T-helper 2 cell treated with Interferon-gamma antibody and Interleukin-4, amounts not matched to agents 5 μg/mL and 100 μg/mL, for 36 hours (primary cell): ENCODE measurements around the gene ATOH1.

Source experiments
- DNase-seq: peaks from one replicate; pipeline ENCODE4 v3.0.0; 2021; ENCODE audit warnings: low spot score
- H3K27ac Mint-ChIP-seq: one replicate; pipeline ENCODE4 v1.8.0; 2021; ENCODE audit warnings: mild to moderate bottlenecking, mixed read lengths
- H3K27me3 Mint-ChIP-seq: one replicate; pipeline ENCODE4 v1.8.0; 2021; ENCODE audit warnings: low read depth, mixed read lengths
- H3K36me3 Mint-ChIP-seq: one replicate; pipeline ENCODE4 v1.8.0; 2021; ENCODE audit warnings: low read depth, mixed read lengths
- H3K4me1 Mint-ChIP-seq: one replicate; pipeline ENCODE4 v1.8.0; 2021; ENCODE audit warnings: low read depth, mixed read lengths
- H3K4me3 Mint-ChIP-seq: one replicate; pipeline ENCODE4 v1.8.0; 2022; ENCODE audit warnings: mild to moderate bottlenecking, moderate library complexity, mixed read lengths
- H3K9me3 Mint-ChIP-seq: one replicate; pipeline ENCODE4 v1.8.0; 2021; ENCODE audit warnings: mixed read lengths

The ATOH1 gene, protein sequence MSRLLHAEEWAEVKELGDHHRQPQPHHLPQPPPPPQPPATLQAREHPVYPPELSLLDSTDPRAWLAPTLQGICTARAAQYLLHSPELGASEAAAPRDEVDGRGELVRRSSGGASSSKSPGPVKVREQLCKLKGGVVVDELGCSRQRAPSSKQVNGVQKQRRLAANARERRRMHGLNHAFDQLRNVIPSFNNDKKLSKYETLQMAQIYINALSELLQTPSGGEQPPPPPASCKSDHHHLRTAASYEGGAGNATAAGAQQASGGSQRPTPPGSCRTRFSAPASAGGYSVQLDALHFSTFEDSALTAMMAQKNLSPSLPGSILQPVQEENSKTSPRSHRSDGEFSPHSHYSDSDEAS

DNA sequence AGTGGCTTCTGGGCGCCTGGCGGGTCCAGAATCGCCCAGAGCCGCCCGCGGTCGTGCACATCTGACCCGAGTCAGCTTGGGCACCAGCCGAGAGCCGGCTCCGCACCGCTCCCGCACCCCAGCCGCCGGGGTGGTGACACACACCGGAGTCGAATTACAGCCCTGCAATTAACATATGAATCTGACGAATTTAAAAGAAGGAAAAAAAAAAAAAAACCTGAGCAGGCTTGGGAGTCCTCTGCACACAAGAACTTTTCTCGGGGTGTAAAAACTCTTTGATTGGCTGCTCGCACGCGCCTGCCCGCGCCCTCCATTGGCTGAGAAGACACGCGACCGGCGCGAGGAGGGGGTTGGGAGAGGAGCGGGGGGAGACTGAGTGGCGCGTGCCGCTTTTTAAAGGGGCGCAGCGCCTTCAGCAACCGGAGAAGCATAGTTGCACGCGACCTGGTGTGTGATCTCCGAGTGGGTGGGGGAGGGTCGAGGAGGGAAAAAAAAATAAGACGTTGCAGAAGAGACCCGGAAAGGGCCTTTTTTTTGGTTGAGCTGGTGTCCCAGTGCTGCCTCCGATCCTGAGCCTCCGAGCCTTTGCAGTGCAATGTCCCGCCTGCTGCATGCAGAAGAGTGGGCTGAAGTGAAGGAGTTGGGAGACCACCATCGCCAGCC lies at the start of gene ATOH1:
Gene ATOH1 (plus strand): TSS at position 422 of the 663 bp plus-strand sequence. CDS start 174 bp downstream, at position 596.
- H3K4me1 Mint-ChIP-seq: no peaks in the 10 kb centered on the region
- no peaks in the 10 kb centered on the region for H3K36me3 Mint-ChIP-seq
- no peak for DNase-seq
- H3K4me3 Mint-ChIP-seq: peak within 1 kb of the TSS; percentile 51
- H3K9me3 Mint-ChIP-seq: no peaks in the 10 kb centered on the region
- H3K27ac Mint-ChIP-seq: no peak within 1 kb of the TSS
- peaks cover 82% of the 10 kb centered on the region for H3K27me3 Mint-ChIP-seq

DNA sequence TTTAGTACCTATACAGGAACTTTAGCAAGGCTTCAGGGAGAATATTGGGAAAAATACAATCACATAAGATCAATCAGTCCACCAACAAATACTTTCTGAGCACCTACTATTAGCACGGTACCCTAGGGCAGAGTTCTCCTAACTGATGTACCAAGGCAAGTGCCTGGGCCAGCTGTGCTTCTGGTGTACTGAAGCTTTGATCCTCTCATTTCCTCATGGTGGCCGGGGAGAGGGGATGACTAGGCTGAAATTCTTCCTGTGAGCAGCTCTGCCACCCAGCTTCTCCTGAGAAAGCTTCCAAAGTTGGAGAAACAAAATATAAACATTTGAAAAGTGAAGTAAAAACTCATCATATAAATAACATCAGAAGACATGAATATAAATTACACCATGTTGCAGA lies 49.3 kb upstream of the ATOH1 start:
- Mint-ChIP-seq H3K36me3 (no peaks in the 10 kb centered on the region), H3K4me1 (no peaks in the 10 kb centered on the region), H3K9me3 (no peaks in the 10 kb centered on the region), H3K27me3 (no peaks in the 10 kb centered on the region), H3K4me3 (no peak overlapping the region), H3K27ac (no peak overlapping the region)
- DNase-seq: no peak

DNA sequence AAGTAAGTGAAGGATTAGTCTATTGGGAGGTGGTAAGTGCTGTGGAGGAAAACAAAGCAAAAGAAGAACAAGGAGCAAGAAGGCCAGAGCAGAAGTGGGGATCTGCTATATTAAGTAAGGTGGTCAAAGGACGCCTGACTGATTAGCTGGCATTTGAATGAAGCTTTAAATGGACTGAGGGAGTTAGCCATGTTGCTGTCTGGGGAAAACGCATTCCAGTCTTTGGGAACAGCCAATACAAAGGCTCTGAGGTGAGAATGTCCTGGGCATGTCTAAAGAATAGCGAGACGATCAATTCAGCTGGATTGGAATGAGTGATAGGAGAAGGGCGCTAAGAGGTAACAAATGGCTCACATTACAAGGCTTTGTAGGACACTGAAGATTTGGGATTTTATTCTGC lies 48.5 kb upstream of the ATOH1 start:
- H3K27ac Mint-ChIP-seq: no peak overlapping the region
- no peak for DNase-seq
- H3K4me3 Mint-ChIP-seq: no peak overlapping the region
- no peaks in the 10 kb centered on the region for H3K27me3 Mint-ChIP-seq
- no peaks in the 10 kb centered on the region for H3K9me3 Mint-ChIP-seq
- H3K36me3 Mint-ChIP-seq: no peaks in the 10 kb centered on the region
- H3K4me1 Mint-ChIP-seq: no peaks in the 10 kb centered on the region

DNA sequence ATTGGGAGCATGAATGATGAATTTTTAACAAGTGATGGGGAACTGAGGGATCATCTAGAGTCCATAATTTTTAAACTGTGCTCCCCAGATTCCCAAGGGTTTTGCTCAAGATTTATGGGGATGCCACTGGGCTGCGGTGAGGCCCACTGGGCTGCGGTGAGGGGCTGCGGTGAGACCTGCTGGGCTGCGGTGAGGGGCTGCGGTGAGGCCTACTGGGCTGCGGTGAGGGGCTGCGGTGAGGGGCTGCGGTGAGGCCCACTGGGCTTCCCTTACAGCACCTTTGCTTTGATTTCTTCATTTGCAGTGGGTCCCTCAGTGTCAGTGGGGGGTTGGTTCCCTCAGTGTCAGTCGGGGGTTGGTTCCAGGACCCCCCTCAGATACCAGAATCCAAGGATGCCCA lies 47.4 kb upstream of the ATOH1 start:
- H3K4me3 Mint-ChIP-seq: no peak overlapping the region
- H3K9me3 Mint-ChIP-seq: no peaks in the 10 kb centered on the region
- DNase-seq: no peak
- H3K4me1 Mint-ChIP-seq: no peaks in the 10 kb centered on the region
- no peak overlapping the region for H3K27ac Mint-ChIP-seq
- no peaks in the 10 kb centered on the region for H3K36me3 Mint-ChIP-seq
- H3K27me3 Mint-ChIP-seq: no peaks in the 10 kb centered on the region

DNA sequence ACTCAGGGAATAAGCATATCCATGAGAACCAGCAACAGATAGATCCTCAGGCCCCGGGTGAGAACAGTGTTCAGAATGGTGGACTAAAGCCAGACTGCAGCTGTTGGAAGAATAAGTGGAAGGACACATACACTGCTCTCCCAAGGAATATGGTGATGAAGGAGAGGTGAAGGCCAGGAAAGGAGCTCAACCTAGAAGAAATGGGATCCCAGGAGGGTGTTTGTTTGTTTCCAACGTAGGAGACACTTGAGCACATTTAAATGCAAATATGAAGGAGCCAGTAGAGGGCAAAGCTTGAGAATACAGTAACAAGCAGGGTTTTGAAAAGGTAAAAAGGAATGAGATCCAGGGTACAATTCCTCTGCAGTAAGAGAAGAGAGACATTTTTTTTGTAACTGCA lies 42.4 kb upstream of the ATOH1 start:
- no peaks in the 10 kb centered on the region for H3K9me3 Mint-ChIP-seq
- H3K4me1 Mint-ChIP-seq: no peaks in the 10 kb centered on the region
- H3K27me3 Mint-ChIP-seq: no peaks in the 10 kb centered on the region
- DNase-seq: no peak
- H3K4me3 Mint-ChIP-seq: no peak overlapping the region
- H3K36me3 Mint-ChIP-seq: no peaks in the 10 kb centered on the region
- no peak overlapping the region for H3K27ac Mint-ChIP-seq

DNA sequence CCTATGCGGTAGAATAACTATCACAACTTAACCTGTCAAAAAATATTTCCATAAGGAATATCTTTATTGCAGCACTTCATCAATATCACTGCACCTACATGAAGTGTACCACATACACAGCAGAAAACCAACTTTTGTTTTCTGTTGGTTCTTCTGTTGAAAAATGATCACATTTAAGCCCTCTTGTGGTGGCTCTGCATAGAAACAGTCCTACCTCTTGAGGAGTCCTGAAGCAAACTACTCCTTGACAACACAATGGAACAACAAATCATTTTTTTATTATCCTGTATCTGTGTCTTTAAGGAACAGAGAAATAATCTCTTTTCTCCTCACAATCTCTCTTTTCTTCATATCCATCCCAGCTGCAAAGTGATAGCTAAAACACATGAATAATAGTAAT lies 39.8 kb upstream of the ATOH1 start:
- Mint-ChIP-seq H3K36me3 (no peaks in the 10 kb centered on the region), H3K27me3 (no peaks in the 10 kb centered on the region), H3K27ac (no peak overlapping the region), H3K9me3 (no peaks in the 10 kb centered on the region), H3K4me3 (no peak overlapping the region), H3K4me1 (no peaks in the 10 kb centered on the region)
- DNase-seq: no peak

DNA sequence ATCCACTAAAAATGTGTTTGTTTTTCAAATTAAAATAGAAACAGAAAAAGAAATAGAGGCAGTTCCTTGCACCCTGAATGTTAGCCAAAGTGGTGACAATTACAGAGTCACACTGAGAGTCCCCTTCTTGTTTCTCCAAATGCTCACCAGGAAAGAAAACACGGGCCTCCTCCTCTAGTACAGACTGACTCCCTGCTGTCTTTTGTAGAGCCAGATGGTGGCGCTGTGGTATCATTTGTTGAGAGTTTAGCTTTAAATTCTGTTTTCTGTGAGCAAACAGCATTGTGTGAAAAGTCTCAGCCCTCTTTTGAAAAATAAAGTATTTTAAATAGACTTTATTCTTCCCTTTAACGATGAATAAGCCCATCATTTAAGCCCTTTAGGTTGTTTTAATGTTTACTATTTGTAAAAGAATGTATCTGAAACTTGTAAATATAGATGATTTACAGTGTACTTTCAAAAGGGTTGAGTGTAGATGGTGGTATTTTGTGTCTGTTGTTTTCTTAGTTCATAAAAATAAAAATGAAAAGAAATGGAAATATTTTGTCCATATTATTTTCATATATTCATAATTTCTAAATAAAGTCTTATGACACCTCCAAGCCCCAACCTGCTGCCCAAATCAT lies 36.9 kb upstream of the ATOH1 start:
- H3K9me3 Mint-ChIP-seq: no peaks in the 10 kb centered on the region
- H3K36me3 Mint-ChIP-seq: no peaks in the 10 kb centered on the region
- no peak overlapping the region for H3K27ac Mint-ChIP-seq
- H3K27me3 Mint-ChIP-seq: no peaks in the 10 kb centered on the region
- H3K4me3 Mint-ChIP-seq: no peak overlapping the region
- DNase-seq: no peak
- no peaks in the 10 kb centered on the region for H3K4me1 Mint-ChIP-seq

DNA sequence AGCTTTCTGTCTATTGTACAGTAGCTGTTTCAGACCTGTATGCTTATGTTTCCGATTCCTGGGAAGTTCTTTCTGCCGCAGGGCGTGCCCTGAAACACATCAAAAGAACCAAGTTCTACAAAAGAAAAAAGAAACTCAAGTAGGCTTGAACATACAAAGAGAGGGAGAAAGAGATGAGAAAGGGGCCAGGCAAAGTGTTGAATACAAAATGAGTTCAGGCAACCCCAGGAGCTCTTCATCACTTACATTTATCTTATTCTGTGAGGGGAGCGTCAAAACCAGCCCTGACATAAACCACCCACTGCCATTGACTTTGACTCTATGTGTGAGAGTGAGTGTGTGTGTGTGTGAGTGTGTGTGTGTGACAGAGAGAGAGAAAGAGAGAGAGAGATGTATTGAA lies 26.5 kb upstream of the ATOH1 start:
- no peaks in the 10 kb centered on the region for H3K36me3 Mint-ChIP-seq
- H3K9me3 Mint-ChIP-seq: no peaks in the 10 kb centered on the region
- no peak for DNase-seq
- H3K27ac Mint-ChIP-seq: no peak overlapping the region
- H3K4me3 Mint-ChIP-seq: no peak overlapping the region
- H3K4me1 Mint-ChIP-seq: no peaks in the 10 kb centered on the region
- H3K27me3 Mint-ChIP-seq: no peaks in the 10 kb centered on the region

DNA sequence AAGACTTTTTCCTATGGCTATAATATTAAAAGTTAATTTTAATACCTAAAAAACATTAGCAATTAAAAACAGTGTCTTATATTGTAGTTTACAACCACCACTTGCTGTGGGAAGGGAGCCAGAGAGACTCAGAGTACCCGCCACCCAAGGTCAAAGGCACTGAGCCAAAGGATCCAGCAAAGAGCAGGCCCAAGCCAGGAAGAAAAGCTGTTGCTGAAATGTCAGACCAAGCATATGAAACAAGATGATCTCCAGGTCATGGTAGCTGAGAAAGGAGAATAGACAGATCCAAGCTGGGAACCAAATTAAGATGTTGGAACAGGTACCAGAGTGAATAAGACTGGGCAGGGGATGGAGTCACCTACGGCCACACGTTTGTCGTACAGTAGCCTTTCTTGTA lies 18.8 kb upstream of the ATOH1 start:
- Mint-ChIP-seq H3K4me1 (no peaks in the 10 kb centered on the region), H3K36me3 (no peaks in the 10 kb centered on the region), H3K27ac (no peak overlapping the region), H3K9me3 (no peaks in the 10 kb centered on the region), H3K27me3 (no peaks in the 10 kb centered on the region), H3K4me3 (no peak overlapping the region)
- no peak for DNase-seq

DNA sequence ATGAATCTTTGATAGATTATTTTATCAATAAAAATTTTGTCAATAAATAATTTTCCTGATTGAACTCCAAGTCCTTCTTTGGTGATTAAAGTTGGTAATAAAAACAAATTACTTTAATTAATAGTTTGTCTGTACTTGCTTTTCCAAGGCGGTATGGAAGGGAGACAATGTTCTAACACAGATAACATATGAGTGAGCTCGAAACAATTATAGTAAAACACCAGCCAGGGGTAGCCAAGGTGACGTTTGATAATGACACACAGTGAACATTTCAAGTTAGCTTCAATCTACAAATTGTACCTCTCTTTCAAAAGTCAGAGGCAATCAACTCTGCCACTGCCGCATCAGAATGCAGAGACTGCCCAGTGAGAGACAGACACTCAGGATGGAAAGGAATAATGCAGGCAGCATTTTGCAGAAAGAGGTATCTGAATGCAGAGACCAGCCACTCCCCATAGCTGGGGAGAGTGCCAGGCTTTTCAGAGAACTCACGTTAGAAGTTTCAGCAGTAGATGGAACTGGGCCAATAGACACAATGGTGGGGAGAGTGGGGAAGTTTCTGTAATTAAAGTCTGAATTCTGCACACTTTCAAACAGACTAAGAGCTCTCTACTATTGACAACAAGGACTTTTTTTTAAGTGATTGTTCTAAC lies 18.1 kb upstream of the ATOH1 start:
- H3K4me3 Mint-ChIP-seq: no peak overlapping the region
- no peaks in the 10 kb centered on the region for H3K4me1 Mint-ChIP-seq
- DNase-seq: no peak
- H3K27me3 Mint-ChIP-seq: no peaks in the 10 kb centered on the region
- no peaks in the 10 kb centered on the region for H3K9me3 Mint-ChIP-seq
- no peak overlapping the region for H3K27ac Mint-ChIP-seq
- no peaks in the 10 kb centered on the region for H3K36me3 Mint-ChIP-seq

DNA sequence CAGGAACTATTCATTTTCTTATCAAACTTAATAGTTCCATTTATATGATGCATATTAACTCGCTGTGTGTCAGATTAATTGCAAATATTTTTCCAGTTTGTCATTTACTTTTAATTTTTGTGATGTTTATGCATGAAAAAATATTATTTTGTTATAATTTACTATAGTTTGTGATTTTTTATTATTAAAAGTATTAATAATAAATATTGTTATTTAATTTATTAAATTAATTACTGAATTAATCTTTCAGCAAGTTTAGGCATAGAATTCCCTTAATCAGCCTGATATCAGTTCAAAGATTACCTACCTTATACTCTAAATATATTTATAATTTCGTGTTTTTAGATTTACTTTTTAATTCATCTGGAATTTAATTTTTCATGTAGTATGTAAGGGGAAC lies 15.5 kb upstream of the ATOH1 start:
- Mint-ChIP-seq H3K4me3 (no peak overlapping the region), H3K9me3 (no peaks in the 10 kb centered on the region), H3K27ac (no peak overlapping the region), H3K4me1 (no peaks in the 10 kb centered on the region), H3K27me3 (no peaks in the 10 kb centered on the region), H3K36me3 (no peaks in the 10 kb centered on the region)
- DNase-seq: no peak

DNA sequence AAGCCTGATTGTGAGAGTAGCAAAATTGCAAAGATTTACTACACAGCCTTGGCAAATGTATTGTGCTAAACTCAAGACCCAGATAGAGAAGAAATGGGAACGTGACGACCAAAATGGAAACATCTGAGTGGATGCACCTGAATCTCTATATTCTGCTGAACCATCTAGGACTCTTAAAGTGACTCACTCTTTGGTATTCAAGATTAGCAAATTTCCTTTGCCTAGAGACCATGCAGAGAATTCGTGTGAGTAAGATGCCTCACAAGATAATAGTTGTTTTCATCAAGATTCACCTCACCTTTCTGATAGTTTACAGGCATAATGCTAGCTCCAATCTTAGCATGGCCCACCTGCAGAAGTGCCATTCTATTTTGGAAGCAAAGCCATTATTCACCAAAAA lies 14.4 kb upstream of the ATOH1 start:
- DNase-seq: no peak
- Mint-ChIP-seq H3K4me1 (no peaks in the 10 kb centered on the region), H3K9me3 (no peaks in the 10 kb centered on the region), H3K4me3 (no peak overlapping the region), H3K27me3 (no peaks in the 10 kb centered on the region), H3K36me3 (no peaks in the 10 kb centered on the region), H3K27ac (no peak overlapping the region)

DNA sequence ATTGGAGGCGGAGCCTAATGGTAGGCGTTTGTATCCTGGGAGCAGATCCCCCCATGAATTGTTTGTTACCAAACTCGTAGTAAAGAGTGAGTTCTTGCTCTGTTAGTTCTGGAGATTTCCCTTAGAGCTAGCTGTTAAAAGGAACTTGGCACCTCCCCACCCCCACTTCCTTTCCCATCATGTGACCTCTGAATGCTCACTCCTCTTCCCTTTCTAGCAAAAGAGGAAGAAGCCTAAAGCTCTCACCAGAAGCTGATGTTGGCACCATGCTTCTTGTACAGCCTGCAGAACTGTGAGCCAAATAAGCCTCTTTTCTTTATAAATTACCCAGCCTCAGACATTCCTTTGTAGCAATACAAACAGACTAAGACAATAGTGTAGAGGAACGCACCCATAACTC lies 13.8 kb upstream of the ATOH1 start:
- DNase-seq: no peak
- Mint-ChIP-seq H3K9me3 (no peaks in the 10 kb centered on the region), H3K4me3 (no peak overlapping the region), H3K27ac (no peak overlapping the region), H3K27me3 (no peaks in the 10 kb centered on the region), H3K4me1 (no peaks in the 10 kb centered on the region), H3K36me3 (no peaks in the 10 kb centered on the region)

DNA sequence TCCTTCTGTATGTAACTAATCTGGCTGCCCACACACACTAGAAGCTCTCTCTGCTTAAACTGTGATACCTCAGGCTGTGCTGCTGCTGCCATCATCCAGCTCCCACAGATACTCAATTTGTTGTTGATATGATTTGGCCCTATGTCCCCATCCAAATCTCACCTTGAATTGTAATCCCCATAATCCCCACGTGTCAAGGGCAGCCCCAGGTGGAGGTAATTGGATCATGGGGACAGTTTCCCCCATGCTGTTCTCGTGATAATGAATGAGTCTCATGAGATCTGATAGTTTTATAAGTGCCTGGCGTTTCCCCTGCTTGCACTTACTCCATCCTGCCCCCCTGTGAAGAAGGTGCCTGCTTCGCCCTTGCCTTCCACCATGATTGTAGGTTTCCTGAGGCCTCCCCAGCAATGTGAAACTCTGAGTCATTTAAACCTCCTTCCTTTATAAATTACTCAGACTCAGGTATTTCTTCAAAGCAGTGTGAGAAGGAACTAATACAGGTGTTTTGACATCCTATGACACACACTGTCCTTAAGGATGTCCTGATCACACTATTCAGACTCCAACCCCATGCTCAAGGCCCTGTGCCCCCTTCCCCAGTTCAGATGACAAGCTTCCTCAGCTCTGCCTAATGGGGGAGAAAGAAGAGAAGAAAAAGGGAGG lies 2.9 kb upstream of the ATOH1 start:
- Mint-ChIP-seq H3K4me3 (no peak overlapping the region), H3K27ac (no peak overlapping the region), H3K9me3 (no peaks in the 10 kb centered on the region)

More for the DNA sequence above, 2.9 kb upstream of the ATOH1 start:
- Mint-ChIP-seq H3K36me3 (no peaks in the 10 kb centered on the region), H3K27me3 (peaks cover 56% of the 10 kb centered on the region), H3K4me1 (no peaks in the 10 kb centered on the region)
- DNase-seq: no peak
